A673 (cell line): ENCODE data around the gene GCGR. TPM values are rescaled to one million over a fixed set of nuclear protein-coding genes. Genes with fewer than 3 reads are reported as not detected.

Source experiments
- BruUV-seq: library from RNA; stranded (reverse); fragments of 400-500 nt; replicated peaks from 2 replicates; lab custom pipeline; 2021; lab: Mats Ljungman, UMichigan
- CTCF ChIA-PET: fragments of 300-600 bp; sonication (Branson Sonifier 250); formaldehyde crosslinking; loops from one replicate; lab custom pipeline; 2022; ENCODE audit warnings: antibody characterized with exemption; lab: Charles Lee
- POLR2A ChIA-PET: fragments of 300-600 bp; sonication (Branson Sonifier 250); formaldehyde crosslinking; loops from one replicate; lab custom pipeline; 2022; ENCODE audit warnings: antibody characterized with exemption; ENCODE audit not compliant: low non-redundant PET; lab: Charles Lee
- DNase-seq: peaks from one replicate; pipeline ENCODE4 v3.0.0-alpha.2; 2015; ENCODE audit warnings: low spot score
- H3K27ac ChIP-seq: fragments of 200-600 bp; sonication (generic); 2 replicates; pipeline ENCODE4 v1.5.1; 2016; ENCODE audit warnings: mixed run types, low read depth, mild to moderate bottlenecking, mixed read lengths, antibody characterized with exemption, low read length; ENCODE audit not compliant: poor library complexity, severe bottlenecking
- H3K27me3 ChIP-seq: fragments of 200-600 bp; sonication (generic); replicated peaks from 2 replicates; pipeline ENCODE4 v1.6.1; 2017; ENCODE audit warnings: mixed run types, low read depth, mild to moderate bottlenecking, mixed read lengths, antibody characterized with exemption, low read length; ENCODE audit not compliant: insufficient read depth, poor library complexity
- H3K36me3 ChIP-seq: fragments of 200-600 bp; sonication (generic); 2 replicates; pipeline ENCODE4 v1.6.1; 2016; ENCODE audit warnings: mixed run types, mild to moderate bottlenecking, mixed read lengths, antibody characterized with exemption, low read length; ENCODE audit not compliant: insufficient read depth, poor library complexity, severe bottlenecking
- H3K4me1 ChIP-seq: fragments of 200-600 bp; sonication (generic); 2 replicates; pipeline ENCODE4 v1.6.1; 2017; ENCODE audit warnings: mixed run types, mild to moderate bottlenecking, mixed read lengths, antibody characterized with exemption, low read length; ENCODE audit not compliant: insufficient read depth, poor library complexity, severe bottlenecking
- H3K4me3 ChIP-seq: fragments of 200-600 bp; sonication (generic); 2 replicates; pipeline ENCODE4 v1.5.1; 2016; ENCODE audit warnings: low read depth, mixed run types, mild to moderate bottlenecking, mixed read lengths, low read length; ENCODE audit not compliant: poor library complexity, severe bottlenecking
- H3K9me3 ChIP-seq: fragments of 200-600 bp; sonication (generic); 2 replicates; pipeline ENCODE4 v1.6.1; 2016; ENCODE audit warnings: mixed run types, low read depth, mild to moderate bottlenecking, mixed read lengths, antibody characterized with exemption, low read length; ENCODE audit not compliant: poor library complexity, severe bottlenecking
- EZH2 ChIP-seq: fragments of 200-600 bp; sonication (generic); IDR thresholded peaks from 2 replicates; pipeline ENCODE4 v1.6.1; 2017; ENCODE audit warnings: borderline replicate concordance, low read depth, mild to moderate bottlenecking, mixed read lengths, antibody characterized with exemption, low read length; ENCODE audit not compliant: poor library complexity, severe bottlenecking
- intact Hi-C: fragments of 100-400 bp; cut with micrococcal nuclease; formaldehyde crosslinking; loops from one replicate; pipeline ENCODE4 v1.10.0; 2022; ENCODE audit not compliant: unreplicated experiment
- total RNA-seq: library from RNA; stranded (reverse); gene quantifications from 2 replicates; pipeline ENCODE4 v1.2.3, GENCODE V29; 2021
- TF ChIP-seq, protein P1 (sequence below): fragments of 300-800, 200-600 bp; sonication (generic); conservative IDR thresholded peaks from 2 replicates; pipeline ENCODE4 v1.5.1; 2017; ENCODE audit warnings: low read depth, mild to moderate bottlenecking, antibody characterized with exemption, low read length, moderate library complexity, mixed read lengths

Gene GCGR
- total RNA-seq, 1 experiment from 2014 or later = not detected

DNA sequence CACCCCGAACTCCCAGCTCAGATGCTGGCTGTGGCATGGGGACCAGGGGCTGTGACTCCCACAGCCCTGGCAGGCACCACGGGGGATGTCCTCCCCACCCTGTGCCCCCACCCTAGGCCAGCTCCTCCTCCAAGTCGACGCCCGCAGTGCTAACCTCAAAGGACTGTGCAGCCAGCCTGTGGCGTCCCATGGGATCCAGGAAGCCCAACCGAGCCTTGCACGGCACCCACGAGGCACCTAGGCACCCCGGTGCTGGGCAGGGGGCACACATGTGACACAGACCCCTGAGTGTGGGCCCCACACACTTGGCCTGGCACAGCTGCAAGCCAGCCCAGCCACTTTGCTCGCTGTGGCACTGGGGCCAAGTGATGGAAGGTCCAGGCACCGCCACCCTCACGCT, 3.9 kb downstream of the GCGR start:
- no peak for DNase-seq
- H3K36me3 ChIP-seq = no peaks in the 10 kb centered on the region
- H3K27me3 ChIP-seq = peaks cover 68% of the 10 kb centered on the region
- H3K27ac ChIP-seq = no peak overlapping the region
- H3K4me3 ChIP-seq = no peak overlapping the region
- ChIA-PET CTCF (no interaction called here), POLR2A (no interaction called here)
- intact Hi-C loops = no loop called here
- no peaks in the 10 kb centered on the region for H3K9me3 ChIP-seq
- BruUV-seq = no TSS peak
- no peaks in the 10 kb centered on the region for H3K4me1 ChIP-seq
- TF ChIP-seq, protein P1, sequence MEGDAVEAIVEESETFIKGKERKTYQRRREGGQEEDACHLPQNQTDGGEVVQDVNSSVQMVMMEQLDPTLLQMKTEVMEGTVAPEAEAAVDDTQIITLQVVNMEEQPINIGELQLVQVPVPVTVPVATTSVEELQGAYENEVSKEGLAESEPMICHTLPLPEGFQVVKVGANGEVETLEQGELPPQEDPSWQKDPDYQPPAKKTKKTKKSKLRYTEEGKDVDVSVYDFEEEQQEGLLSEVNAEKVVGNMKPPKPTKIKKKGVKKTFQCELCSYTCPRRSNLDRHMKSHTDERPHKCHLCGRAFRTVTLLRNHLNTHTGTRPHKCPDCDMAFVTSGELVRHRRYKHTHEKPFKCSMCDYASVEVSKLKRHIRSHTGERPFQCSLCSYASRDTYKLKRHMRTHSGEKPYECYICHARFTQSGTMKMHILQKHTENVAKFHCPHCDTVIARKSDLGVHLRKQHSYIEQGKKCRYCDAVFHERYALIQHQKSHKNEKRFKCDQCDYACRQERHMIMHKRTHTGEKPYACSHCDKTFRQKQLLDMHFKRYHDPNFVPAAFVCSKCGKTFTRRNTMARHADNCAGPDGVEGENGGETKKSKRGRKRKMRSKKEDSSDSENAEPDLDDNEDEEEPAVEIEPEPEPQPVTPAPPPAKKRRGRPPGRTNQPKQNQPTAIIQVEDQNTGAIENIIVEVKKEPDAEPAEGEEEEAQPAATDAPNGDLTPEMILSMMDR = no peak
- no peak for TF ChIP-seq EZH2

DNA sequence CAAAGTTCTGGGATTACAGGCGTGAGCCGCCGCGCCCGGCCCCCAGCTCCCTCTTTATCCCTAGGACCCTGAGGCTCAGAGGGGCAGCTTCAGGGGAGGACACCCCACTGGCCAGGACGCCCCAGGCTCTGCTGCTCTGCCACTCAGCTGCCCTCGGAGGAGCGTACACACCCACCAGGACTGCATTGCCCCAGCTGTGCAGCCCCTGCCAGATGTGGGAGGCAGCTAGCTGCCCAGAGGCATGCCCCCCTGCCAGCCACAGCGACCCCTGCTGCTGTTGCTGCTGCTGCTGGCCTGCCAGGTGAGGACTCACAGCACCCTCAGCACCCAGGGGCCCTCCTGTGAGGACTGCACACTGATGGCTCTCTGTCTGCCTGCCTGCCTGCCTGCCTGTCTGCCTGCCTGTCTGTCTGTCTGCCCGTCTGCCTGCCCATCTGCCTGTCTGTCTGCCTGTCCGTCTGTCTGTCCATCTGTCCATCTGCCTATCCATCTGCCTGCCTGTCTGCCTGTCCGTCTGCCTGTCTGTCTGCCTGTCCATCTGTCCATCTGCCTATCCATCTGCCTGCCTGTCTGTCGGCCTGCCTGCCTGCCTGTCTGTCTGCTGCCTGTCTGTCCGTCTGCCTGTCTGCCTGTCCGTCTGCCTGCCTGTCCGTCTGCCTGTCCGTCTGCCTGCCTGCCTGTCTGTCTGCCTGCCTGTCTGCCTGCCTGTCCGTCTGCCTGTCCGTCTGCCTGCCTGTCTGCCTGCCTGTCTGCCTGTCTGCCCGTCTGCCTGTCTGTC, 5.0 kb downstream of the GCGR start:
- no peak overlapping the region for H3K4me3 ChIP-seq
- H3K27ac ChIP-seq = no peak overlapping the region
- H3K4me1 ChIP-seq = no peaks in the 10 kb centered on the region
- H3K36me3 ChIP-seq = no peaks in the 10 kb centered on the region
- TF ChIP-seq, protein P1 = no peak
- TF ChIP-seq EZH2 = no peak
- no peaks in the 10 kb centered on the region for H3K9me3 ChIP-seq
- intact Hi-C loops = no loop called here
- ChIA-PET CTCF (interaction anchor here (0.5 kb wide), 1 partner anchor 135 kb away, joined by 5 read pairs; no protein-coding TSS in a partner anchor), POLR2A (no interaction called here)
- no peak for DNase-seq
- peaks cover 57% of the 10 kb centered on the region for H3K27me3 ChIP-seq
- no TSS peak for BruUV-seq

DNA sequence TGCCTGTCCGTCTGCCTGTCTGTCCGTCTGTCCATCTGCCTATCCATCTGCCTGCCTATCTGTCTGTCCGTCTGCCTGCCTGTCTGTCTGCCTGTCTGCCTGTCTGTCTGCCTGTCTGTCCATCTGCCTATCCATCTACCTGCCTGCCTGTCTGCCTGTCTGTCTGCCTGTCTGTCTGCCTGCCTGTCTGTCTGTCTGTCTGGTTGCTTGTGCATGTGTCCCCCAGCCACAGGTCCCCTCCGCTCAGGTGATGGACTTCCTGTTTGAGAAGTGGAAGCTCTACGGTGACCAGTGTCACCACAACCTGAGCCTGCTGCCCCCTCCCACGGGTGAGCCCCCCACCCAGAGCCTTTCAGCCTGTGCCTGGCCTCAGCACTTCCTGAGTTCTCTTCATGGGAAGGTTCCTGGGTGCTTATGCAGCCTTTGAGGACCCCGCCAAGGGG, 5.6 kb downstream of the GCGR start:
- no peak overlapping the region for H3K27ac ChIP-seq
- peaks cover 51% of the 10 kb centered on the region for H3K27me3 ChIP-seq
- BruUV-seq = no TSS peak
- no peaks in the 10 kb centered on the region for H3K4me1 ChIP-seq
- no peak for TF ChIP-seq EZH2
- TF ChIP-seq, protein P1 = no peak
- no peak for DNase-seq
- H3K9me3 ChIP-seq = no peaks in the 10 kb centered on the region
- no peak overlapping the region for H3K4me3 ChIP-seq
- intact Hi-C loops = no loop called here
- ChIA-PET CTCF (no interaction called here), POLR2A (no interaction called here)
- H3K36me3 ChIP-seq = no peaks in the 10 kb centered on the region
